ENCODE measurements around the gene HOXC10. TPM values are rescaled to one million over a fixed set of nuclear protein-coding genes. Genes with fewer than 3 reads are reported as not detected.

HOXC10 gene
- total RNA-seq, 1 donor from 2014 or later: not detected

DNA sequence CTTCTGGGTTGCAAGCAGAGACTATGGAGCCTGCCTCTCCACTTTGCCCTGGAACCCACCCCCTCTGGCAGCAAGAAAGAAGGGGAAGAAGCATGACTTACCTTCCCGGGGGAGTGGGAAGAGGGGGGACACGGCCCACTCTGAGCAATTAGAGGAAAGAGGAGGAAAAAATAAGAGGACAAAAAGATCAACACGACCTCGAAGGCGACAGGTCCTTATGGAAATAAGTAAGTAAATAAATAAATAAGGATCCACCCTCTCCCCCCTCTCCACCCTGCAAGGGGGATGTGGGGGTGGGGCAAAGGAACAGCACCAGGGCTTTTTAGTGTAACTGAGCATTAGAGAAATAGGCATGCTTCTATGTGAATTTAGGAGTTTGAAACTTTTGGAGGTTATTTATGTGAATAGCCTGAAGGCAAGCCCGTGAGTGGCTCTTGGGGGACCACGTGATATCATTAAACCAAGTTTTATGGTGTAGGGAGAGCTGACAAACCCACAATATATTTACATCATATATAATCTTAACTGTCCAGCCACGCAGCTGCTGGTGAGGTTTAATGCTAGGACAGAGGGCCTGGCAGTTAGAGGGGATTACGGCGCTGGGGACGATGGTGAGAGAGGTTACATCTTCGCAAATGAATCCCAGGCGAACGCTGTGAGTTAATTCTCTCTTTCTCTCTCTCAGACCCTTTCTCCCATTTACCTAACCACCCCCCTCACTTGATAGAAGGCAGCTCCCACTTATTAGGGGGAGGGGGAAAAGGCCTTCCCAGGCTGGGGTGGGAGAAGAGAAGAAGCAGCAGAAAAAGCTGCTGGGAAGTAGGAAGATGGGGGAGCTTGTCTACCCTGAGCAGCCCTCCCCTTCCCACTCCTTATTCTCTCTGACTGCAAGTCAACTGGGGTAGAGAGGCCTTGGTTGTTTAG lies 52.7 kb downstream of the HOXC10 start:
- Histone ChIP-seq H3K27me3 (ENCODE audit: low read depth) (peaks cover 92% of the 10 kb centered on the region), H3K9me3 (no peaks in the 10 kb centered on the region), H3K36me3 (no peaks in the 10 kb centered on the region), H3K4me1 (peaks cover 6% of the 10 kb centered on the region), H3K4me3 (no peak overlapping the region), H3K27ac (no peak overlapping the region)
- DNase-seq (no peak), ATAC-seq (no peak)
- TF ChIP-seq CTCF (IDR thresholded peaks at IDR 0.05): no peak
- intact Hi-C loops (cut with DNase I): no loop called here

DNA sequence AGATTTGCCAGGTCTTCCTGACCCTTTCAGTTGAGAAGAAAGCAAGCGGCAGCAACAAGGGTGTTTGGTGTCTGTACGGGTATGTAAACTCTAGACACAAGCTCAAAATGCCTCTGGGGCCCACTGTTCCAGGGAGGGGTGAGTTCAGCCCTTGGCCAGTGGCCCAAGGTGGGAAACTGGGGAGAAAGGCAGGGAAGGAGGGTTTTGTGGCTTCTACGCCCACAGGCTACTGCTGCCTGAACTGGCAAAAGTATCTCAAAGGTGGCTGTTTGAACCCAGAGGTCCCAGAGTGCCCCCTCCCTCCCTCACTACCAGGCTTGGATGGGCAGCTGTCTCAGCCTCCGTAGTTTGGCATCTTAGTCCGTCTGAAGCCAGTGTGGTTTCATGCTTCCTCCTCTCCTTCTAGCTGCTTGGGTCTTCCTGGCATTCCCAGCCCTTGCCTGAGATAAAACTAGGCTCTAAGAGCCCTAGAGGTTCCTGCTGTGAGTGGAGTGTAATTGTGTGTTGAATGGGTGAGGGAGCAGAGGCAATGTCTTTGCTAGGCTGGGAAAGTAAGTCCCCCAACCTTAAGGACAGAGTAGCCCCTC lies 53.4 kb downstream of the HOXC10 start:
- Histone ChIP-seq H3K4me3 (no peak overlapping the region), H3K9me3 (no peaks in the 10 kb centered on the region), H3K27ac (no peak overlapping the region), H3K4me1 (peaks cover under 1% of the 10 kb centered on the region), H3K36me3 (no peaks in the 10 kb centered on the region), H3K27me3 (ENCODE audit: low read depth) (peaks cover 92% of the 10 kb centered on the region)
- ATAC-seq (no peak), DNase-seq (no peak)
- intact Hi-C loops (cut with DNase I): no loop called here
- TF ChIP-seq CTCF (IDR thresholded peaks at IDR 0.05): no peak

DNA sequence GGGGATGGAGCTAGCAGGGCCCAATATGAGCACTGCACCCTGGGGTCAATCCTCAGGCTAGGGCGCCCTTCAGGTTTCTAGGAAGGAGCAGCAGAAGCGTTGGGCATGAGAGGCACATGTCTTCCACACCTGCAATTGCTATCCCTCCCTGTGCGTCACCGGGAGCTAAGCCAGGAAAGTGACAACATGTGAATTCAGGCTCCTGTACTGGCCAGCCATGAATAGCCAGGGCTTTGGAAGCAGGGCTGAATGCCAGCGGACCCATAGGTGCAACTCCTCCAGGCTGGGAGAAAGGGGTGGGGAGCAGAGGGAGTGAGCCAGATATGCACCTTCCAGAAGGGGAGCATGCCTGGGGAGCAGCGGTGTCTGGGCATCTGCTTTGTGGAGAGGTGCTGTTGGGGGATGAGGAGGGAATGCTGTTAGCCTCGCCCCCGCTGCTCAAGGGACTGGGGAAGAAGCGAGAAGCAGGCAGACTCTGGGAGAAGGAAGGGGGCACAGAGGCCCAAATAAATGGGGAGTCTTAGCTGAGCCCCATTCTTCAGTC lies 54.0 kb downstream of the HOXC10 start:
- peaks cover 88% of the 10 kb centered on the region for H3K27me3 ChIP-seq (ENCODE audit: low read depth)
- intact Hi-C loops (cut with DNase I): no loop called here
- ATAC-seq (peak in 1 of 2 donors; percentile 23), DNase-seq (no peak)
- no peak overlapping the region for H3K4me3 ChIP-seq
- no peaks in the 10 kb centered on the region for H3K9me3 ChIP-seq
- TF ChIP-seq CTCF (IDR thresholded peaks at IDR 0.05): no peak
- no peaks in the 10 kb centered on the region for H3K36me3 ChIP-seq
- no peak overlapping the region for H3K27ac ChIP-seq
- no peaks in the 10 kb centered on the region for H3K4me1 ChIP-seq

GRCh38 chr12:54039417-54040147 lies 54.6 kb downstream of the HOXC10 start:
- Histone ChIP-seq H3K4me1 (no peaks in the 10 kb centered on the region), H3K4me3 (no peak overlapping the region), H3K27me3 (ENCODE audit: low read depth) (peaks cover 86% of the 10 kb centered on the region), H3K9me3 (no peaks in the 10 kb centered on the region), H3K36me3 (no peaks in the 10 kb centered on the region), H3K27ac (no peak overlapping the region)
- ATAC-seq: no peak
- intact Hi-C loops (cut with DNase I): no loop called here
- TF ChIP-seq CTCF (IDR thresholded peaks at IDR 0.05): no peak
- no peak for DNase-seq

Small RNA genes within 50 kb of the gene (microRNA-seq; reads per million reads assigned to microRNA genes)
- gene MIR196A2 (ENCODE audit: borderline number of aligned reads) (1.5 reads per million), gene MIR615 (ENCODE audit: borderline number of aligned reads) (3.0 reads per million)

Other genes starting within 250 kb of the HOXC10 start
- gene CISTR, start 233.2 kb upstream of the HOXC10 start, total RNA-seq: not detected
- not detected for gene HOXC13, start 46.3 kb upstream of the HOXC10 start, total RNA-seq
- not detected for gene HOXC12, start 30.2 kb upstream of the HOXC10 start, total RNA-seq
- gene HOXC11, start 12.0 kb upstream of the HOXC10 start, total RNA-seq: not detected
- not detected for gene HOTAIR, start 10.2 kb upstream of the HOXC10 start, total RNA-seq
- not detected for gene HOXC9, start 15.0 kb downstream of the HOXC10 start, total RNA-seq
- gene HOXC8, start 23.8 kb downstream of the HOXC10 start, total RNA-seq: not detected
- 0.50 TPM for gene HOXC6, start 43.3 kb downstream of the HOXC10 start, total RNA-seq
- not detected for gene HOXC5, start 47.9 kb downstream of the HOXC10 start, total RNA-seq
- gene HOXC4, start 68.7 kb downstream of the HOXC10 start, total RNA-seq: 0.47 TPM
- gene SMUG1, start 203.8 kb downstream of the HOXC10 start, total RNA-seq: 29.4 TPM